Measurements from ENCODE around the gene VPS50. TPM values are rescaled to one million over a fixed set of nuclear protein-coding genes. Genes with fewer than 3 reads are reported as not detected.

Gene VPS50
- total RNA-seq = 10 to 100 TPM; 20.3 to 54.4 (median 24.6) TPM

- H3K4me3 ChIP-seq = peak within 1 kb of the TSS; percentile 69 to 82 (median 71)
- TF ChIP-seq POLR2A (IDR thresholded peaks at IDR 0.05) (no peak), POLR2AphosphoS5 (IDR thresholded peaks at IDR 0.05) (peak; percentile 43 to 77 (median 58))
- TF ChIP-seq, protein P1, sequence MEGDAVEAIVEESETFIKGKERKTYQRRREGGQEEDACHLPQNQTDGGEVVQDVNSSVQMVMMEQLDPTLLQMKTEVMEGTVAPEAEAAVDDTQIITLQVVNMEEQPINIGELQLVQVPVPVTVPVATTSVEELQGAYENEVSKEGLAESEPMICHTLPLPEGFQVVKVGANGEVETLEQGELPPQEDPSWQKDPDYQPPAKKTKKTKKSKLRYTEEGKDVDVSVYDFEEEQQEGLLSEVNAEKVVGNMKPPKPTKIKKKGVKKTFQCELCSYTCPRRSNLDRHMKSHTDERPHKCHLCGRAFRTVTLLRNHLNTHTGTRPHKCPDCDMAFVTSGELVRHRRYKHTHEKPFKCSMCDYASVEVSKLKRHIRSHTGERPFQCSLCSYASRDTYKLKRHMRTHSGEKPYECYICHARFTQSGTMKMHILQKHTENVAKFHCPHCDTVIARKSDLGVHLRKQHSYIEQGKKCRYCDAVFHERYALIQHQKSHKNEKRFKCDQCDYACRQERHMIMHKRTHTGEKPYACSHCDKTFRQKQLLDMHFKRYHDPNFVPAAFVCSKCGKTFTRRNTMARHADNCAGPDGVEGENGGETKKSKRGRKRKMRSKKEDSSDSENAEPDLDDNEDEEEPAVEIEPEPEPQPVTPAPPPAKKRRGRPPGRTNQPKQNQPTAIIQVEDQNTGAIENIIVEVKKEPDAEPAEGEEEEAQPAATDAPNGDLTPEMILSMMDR (IDR thresholded peaks at IDR 0.05) = peak in 2 of 3 donors; percentile 22 to 40
- no peaks in the 10 kb centered on the region for H3K9me3 ChIP-seq
- no peaks in the 10 kb centered on the region for H3K4me1 ChIP-seq
- DNase-seq (ENCODE audit: low spot score in 2 of 2) = peak; percentile 91 to 93
- H3K27me3 ChIP-seq = no peaks in the 10 kb centered on the region
- no peaks in the 10 kb centered on the region for H3K36me3 ChIP-seq
- intact Hi-C loops (cut with DNase I; ENCODE audit: low total_unique reads) = no loop called here
- peak within 1 kb of the TSS; percentile 83 to 92 for H3K27ac ChIP-seq
Measured at GRCh38 chr7:93231799-93232672, at the start of gene VPS50. VPS50 (plus strand) TSS chr7:93232366; CDS start chr7:93232468, 102 bp downstream.

DNA sequence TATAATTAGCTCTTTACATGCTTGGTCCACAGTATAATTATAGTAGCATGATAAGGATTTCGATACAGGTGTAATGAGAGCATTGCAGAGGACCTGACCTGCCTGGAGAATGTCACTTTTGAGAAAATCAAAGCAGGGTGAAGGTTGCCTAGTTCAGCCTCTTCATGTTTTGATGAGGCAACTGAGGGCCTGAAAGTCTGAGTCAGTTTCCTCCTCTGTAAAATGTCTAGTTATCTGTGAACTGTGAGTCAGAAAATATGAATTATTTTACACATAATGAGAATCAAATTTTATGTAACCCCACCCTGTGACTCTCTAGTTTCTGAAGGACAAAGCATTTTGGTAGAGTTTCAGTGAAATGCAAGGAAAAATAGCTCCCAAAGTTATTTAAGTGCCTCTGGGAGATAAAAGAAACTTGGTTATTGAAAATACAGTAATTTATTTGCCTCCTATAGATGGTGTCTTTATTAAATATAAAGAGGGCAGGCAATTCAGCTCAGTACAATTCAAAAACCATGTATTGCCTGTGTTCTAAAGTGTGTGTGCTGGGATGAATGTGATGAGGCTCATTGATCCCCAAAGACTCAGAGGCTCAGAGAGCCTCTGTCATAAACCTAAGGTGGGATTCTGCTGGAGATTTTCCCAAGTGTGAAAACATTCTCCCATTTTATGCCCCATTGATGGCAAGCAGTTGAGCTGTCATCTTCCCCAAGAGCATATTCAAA is 46.7 kb upstream of the VPS50 start:
- intact Hi-C loops (cut with DNase I; ENCODE audit: low total_unique reads) = no loop called here

GRCh38 chr7:93188870-93189634 is 43.1 kb upstream of the VPS50 start:
- no peaks in the 10 kb centered on the region for H3K4me1 ChIP-seq
- H3K27ac ChIP-seq = no peak overlapping the region
- H3K36me3 ChIP-seq = no peaks in the 10 kb centered on the region
- no peak overlapping the region for H3K4me3 ChIP-seq
- intact Hi-C loops (cut with DNase I; ENCODE audit: low total_unique reads) = no loop called here
- no peak for TF ChIP-seq POLR2AphosphoS5 (IDR thresholded peaks at IDR 0.05)
- TF ChIP-seq, protein P1 (IDR thresholded peaks at IDR 0.05) = no peak
- H3K27me3 ChIP-seq = no peaks in the 10 kb centered on the region
- H3K9me3 ChIP-seq = no peaks in the 10 kb centered on the region
- no peak for DNase-seq (ENCODE audit: low spot score in 2 of 2)

More for the DNA sequence above, 46.7 kb upstream of the VPS50 start:
- H3K9me3 ChIP-seq = no peaks in the 10 kb centered on the region
- H3K27me3 ChIP-seq = no peaks in the 10 kb centered on the region
- no peak for TF ChIP-seq POLR2AphosphoS5 (IDR thresholded peaks at IDR 0.05)
- no peak for TF ChIP-seq POLR2A (IDR thresholded peaks at IDR 0.05)
- TF ChIP-seq, protein P1 (IDR thresholded peaks at IDR 0.05) = no peak
- no peak for DNase-seq (ENCODE audit: low spot score in 2 of 2)
- no peak overlapping the region for H3K27ac ChIP-seq
- no peak overlapping the region for H3K4me3 ChIP-seq
- H3K36me3 ChIP-seq = no peaks in the 10 kb centered on the region
- H3K4me1 ChIP-seq = no peaks in the 10 kb centered on the region

- H3K27ac ChIP-seq = no peak overlapping the region
- no peaks in the 10 kb centered on the region for H3K36me3 ChIP-seq
- TF ChIP-seq POLR2A (IDR thresholded peaks at IDR 0.05) (no peak), POLR2AphosphoS5 (IDR thresholded peaks at IDR 0.05) (no peak)
- TF ChIP-seq, protein P1 (IDR thresholded peaks at IDR 0.05) = no peak
- no peak for DNase-seq (ENCODE audit: low spot score in 2 of 2)
- H3K9me3 ChIP-seq = no peaks in the 10 kb centered on the region
- H3K27me3 ChIP-seq = no peaks in the 10 kb centered on the region
- intact Hi-C loops (cut with DNase I; ENCODE audit: low total_unique reads) = no loop called here
- no peaks in the 10 kb centered on the region for H3K4me1 ChIP-seq
- no peak overlapping the region for H3K4me3 ChIP-seq
Measured at GRCh38 chr7:93194386-93194785, 37.8 kb upstream of the VPS50 start.

Data from breast epithelium (tissue), 4 donors.